ENCODE measurements around the gene ENPEP.
"Not testable (repeated sequence)": the region's sequence is repeated elsewhere in the genome, so short reads cannot be mapped to it uniquely, and the experiment has no call there.

ENPEP gene, protein sequence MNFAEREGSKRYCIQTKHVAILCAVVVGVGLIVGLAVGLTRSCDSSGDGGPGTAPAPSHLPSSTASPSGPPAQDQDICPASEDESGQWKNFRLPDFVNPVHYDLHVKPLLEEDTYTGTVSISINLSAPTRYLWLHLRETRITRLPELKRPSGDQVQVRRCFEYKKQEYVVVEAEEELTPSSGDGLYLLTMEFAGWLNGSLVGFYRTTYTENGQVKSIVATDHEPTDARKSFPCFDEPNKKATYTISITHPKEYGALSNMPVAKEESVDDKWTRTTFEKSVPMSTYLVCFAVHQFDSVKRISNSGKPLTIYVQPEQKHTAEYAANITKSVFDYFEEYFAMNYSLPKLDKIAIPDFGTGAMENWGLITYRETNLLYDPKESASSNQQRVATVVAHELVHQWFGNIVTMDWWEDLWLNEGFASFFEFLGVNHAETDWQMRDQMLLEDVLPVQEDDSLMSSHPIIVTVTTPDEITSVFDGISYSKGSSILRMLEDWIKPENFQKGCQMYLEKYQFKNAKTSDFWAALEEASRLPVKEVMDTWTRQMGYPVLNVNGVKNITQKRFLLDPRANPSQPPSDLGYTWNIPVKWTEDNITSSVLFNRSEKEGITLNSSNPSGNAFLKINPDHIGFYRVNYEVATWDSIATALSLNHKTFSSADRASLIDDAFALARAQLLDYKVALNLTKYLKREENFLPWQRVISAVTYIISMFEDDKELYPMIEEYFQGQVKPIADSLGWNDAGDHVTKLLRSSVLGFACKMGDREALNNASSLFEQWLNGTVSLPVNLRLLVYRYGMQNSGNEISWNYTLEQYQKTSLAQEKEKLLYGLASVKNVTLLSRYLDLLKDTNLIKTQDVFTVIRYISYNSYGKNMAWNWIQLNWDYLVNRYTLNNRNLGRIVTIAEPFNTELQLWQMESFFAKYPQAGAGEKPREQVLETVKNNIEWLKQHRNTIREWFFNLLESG

DNA sequence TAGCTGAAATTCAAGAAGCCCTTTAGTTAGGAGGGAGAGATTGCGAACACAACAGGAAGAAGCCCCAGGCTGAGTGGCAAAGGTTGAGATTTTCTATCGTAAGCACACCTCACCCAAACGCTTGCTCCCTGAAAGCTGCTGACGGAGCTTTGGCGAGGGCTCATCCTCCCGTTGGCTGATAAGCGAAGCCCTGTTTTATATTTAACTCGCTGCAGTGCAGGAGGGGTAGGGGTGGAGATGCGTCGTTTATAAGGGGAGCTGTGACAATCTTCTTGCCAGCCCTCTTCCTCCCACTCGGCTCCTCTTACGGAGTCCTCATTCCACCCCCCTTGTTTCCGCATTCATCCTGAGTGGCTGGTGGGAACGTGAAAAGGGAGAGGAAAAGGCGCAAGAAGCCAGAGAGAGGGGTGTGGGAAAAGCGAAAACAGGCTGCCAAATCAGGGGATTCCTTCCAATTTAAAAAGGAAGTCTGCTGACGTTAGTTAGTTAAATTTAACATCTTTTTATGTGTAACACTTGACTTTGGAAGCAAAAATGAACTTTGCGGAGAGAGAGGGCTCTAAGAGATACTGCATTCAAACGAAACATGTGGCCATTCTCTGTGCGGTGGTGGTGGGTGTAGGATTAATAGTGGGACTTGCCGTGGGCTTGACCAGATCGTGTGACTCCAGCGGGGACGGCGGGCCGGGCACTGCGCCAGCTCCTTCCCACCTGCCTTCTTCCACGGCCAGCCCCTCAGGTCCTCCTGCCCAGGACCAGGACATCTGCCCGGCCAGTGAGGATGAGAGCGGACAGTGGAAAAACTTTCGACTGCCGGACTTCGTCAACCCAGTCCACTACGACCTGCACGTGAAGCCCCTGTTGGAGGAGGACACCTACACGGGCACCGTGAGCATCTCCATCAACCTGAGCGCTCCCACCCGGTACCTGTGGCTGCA is at the start of gene ENPEP:
Gene ENPEP (plus strand): TSS at position 275 of the 938 bp plus-strand sequence. CDS start 260 bp downstream, at position 535.
- no peak for DNase-seq

DNA sequence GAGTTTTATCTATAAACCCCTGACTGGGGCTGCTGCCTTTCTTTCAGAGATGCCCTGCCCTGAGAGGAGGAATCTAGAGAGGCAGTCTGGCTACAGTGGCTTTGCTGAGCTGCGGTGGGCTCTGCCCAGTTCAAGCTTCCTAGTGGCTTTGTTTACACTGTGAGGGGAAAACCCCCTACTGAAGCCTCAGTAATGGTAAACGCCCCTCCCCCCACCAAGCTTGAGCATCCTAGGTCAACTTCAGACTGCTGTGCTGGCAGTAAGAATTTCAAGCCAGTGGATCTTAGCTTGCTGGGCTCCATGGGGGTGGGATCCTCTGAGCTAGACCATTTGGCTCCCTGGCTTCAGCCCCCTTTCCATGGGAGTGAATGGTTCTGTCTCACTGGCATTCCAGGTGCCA is 44.1 kb upstream of the ENPEP start:
- not testable (repeated sequence) for DNase-seq

DNA sequence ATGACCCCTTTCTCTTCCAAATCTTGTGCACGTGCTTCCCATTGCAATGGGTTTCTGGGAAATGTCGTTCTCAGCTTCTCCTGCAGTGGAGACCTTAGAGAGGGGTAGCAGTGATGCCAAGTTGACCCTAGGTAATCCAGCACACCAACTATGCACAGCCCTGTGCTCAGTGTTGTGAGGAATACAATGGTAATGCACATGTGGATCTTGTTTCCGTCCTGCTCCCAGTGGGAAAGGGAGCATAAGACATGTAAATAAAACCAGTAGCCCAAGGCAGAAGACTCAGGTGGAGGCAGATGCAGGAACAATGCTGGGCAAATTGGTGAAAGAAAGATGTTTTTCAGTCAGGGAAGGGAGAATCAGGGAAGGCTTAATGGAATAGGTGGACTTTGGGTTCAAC is 38.7 kb upstream of the ENPEP start:
- not testable (repeated sequence) for DNase-seq

DNA sequence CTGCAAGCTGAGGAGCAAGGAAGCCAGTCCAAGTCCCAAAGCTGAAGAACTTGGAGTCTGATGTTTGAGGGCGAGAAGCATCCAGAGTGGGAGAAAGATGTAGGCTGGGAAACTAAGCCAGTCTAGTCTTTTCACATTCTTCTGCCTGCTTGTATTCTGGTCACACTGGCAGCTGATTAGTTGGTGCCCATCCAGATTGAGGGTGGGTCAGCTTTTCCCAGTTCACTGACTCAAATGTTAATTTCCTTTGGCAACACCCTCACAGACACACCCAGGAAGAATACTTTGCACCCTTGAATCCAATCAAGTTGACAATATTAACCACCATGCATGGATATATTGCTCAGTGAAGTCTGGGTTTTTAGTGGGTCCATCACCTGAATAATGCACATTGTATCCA is 36.7 kb upstream of the ENPEP start:
- DNase-seq = not testable (repeated sequence)

DNA sequence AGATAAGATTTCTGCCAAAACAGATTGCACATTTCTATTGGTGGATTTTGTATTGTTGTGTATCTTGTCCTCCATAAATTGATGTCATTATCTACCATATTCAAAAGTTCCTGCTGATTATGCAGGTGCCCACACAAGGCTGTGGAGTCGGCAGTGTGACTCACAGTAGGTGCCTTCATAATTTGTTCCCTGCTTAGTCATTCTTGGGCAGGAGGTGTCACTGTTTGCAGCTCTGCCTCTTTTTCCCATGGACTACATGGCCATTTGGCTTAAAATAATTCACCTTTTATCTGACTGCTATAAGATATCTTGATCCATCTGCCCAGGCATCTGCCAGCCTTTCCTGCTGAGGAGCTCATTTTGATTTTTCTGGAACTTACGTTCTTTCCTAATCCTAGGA is 33.6 kb upstream of the ENPEP start:
- no peak for DNase-seq

DNA sequence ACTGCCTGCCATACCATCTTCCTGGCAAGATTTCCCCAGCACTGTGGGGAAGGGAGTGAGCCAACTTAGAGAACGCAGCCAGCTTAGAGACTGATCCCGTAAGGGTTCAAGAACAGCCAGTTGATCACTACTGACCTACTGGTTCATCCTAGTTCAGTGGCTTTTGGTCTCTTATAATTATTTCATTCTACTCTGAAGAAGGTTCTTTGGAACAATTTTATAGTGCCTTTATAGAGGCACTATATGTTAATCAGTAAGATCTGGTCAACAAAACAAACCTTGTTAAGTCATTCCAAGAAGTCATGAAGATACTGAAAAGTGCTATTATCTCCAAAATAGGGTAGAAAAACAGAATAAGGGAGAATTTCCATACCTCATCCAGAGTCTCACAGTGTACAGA is 33.2 kb upstream of the ENPEP start:
- no peak for DNase-seq

DNA sequence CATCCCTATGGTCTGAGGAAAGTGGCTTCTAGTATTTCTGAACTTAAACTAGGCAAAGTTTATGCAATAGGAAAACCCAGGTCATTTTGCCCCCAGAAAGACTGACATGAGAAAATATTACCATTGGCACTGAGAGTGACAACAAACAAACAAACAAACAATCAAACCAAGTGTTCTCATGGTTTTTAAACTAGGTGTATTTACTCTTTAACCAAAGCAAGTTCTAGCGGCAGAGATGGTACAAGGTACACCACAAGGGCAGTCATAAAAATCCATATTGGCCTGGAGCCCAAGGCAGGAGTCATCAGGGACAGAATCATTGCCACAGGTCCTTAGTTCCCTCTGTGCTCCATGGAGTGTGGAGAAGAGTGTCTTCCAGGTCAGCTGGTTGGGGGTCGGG is 26.0 kb upstream of the ENPEP start:
- no peak for DNase-seq

DNA sequence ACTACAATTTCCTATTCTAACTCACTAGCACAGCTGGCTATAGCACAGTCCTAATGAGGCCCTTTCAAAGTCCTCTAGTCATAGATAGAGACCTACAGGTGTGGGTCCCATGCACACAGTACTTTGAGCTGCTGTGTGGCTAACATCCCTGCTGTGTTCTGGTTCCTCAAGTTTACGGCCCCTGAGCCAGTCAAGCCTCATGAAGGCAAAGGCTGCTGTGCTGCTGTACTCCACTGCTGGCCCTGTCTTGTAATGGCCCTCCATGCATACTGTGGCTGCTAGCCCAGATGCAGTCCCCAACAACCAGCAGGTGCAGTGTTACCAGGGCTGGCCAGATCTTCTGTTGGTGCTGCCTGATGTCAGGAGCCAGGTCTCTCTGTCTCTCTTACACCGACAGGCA is 23.4 kb upstream of the ENPEP start:
- no peak for DNase-seq

DNA sequence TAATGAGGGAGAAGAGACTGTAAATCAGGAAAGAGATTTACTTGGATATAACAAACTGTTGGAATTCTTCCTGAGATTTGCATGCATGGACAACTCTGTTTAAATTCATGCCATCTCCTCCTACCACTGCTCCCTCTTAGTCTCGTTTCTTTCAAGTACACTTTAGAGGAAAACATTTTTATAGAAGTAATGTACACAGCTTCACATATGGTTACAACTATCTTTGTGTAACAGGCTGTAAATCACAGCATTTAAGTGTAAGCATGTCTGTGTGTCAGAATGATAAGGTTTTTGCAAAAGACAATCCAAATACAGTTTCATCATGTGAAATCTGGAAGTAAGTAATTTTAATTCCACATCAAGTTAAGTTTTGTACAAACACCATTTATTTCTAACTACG is 21.5 kb upstream of the ENPEP start:
- DNase-seq = no peak

DNA sequence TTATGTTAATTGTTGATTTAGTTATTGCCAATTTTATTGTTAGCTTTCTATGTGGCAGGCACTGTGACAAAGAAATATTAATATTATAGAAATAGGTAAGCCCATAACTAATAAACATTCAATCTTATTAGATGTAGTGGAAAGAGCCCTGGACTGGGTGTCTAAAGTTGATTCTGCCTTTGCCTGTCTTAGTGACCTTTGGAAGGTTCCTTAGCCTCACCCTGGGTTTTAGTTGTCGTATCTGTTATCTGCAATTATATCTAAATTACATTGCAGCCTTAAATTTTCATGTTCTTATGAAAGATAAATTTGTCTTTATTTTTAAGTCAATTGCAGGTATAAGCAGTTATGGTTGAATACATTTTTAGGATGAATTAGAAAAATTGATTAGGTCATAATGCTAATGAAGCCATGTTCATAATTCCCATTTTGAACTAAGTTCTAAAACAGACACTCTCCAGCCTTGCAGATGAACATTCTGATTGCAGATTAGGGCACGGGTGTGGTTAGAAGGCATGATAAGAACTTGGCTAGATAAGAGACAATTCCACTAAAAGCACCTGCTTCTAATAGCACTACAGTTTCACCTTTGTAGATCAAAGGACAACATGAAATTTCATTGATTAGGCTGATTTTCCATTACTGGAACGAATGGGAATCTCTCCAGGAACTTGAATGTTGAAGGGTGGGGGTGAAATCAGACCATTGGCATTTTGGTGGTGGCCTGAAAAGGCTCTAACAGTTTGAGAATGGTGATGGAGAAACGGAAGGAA is 17.3 kb upstream of the ENPEP start:
- no peak for DNase-seq

DNA sequence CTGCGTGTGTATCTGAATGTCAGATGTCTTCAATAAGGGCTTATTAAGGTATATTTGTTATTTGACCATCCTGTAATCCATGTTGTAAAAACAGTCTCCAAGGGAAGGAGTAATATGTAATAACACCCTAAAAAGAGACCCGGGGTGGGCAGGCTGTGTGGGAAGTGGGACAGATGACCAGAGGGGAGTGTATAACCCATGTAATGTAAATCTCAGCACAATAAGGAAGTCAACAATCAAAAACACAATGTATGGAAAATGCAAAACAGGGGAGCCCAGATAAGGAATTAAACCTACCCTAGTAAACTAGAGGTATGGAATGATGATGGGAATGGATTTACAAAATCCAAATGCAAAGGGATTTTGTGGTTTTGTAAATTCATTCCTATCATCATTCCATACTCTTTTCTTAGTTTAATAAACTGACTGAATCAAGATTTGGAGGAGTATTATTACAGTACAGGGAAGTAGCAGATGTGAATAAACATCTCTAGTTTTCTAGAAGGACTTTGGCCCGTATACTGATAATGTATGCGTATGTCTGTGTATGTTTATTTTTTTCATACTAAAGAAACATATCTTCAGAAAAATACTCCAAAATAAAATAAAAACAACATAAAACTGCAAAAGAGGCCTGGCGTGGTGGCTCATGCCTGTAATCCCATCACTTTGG is 15.7 kb upstream of the ENPEP start:
- no peak for DNase-seq

DNA sequence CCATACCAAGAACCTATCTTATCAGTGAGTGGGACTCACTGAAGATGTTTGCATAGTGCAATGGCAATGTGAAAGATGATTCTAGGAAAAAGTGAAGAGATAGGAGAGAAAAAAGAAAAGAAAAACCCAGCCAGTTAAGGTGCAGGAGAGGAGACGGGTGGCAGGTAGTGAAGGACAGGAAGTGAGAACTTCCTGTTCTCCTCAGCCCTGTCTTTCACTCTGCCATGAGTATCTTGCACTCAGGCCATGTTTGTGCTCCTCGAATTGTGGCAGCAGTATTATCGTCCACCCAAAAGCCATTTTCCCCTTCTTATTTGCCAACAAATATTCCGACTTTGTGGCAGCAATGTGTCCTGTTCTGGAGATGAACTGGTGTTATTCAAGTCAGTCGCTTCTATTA is 8.6 kb upstream of the ENPEP start:
- no peak for DNase-seq

DNA sequence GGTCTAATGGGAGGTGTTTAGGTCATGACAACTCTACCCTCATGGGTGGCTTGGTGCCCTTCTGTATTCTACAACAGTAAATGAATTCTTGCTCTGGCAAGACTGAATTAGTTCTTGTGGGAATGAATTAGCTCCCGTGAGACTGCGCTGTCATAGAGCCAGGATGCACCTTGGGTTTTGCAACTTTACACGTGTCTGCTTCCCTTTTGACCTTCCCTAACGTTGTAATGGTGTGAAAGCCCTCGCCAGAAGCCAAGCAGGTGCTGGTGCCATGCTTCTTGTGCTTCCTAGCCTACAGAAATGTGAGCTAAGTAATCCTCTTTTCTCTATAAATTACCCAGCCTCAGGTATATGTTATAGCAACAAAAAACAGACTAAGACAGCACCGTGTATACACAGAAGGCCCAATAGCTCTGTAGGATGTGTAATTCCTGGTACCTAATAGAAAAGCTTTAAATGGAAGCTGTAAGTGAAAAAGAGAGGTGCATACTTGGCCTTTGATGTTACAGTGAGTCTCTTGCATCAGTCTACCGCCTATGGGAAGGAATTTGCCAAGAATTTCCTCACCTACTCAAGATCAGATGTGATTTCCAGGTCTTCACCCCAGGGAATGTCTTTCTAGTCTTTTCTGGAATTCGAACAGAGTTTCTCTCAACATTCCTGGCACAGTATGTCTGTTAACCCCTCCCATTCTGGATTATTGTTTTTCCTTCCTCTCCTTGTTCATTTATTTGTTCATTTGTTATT is 3.2 kb upstream of the ENPEP start:
- no peak for DNase-seq

DNA sequence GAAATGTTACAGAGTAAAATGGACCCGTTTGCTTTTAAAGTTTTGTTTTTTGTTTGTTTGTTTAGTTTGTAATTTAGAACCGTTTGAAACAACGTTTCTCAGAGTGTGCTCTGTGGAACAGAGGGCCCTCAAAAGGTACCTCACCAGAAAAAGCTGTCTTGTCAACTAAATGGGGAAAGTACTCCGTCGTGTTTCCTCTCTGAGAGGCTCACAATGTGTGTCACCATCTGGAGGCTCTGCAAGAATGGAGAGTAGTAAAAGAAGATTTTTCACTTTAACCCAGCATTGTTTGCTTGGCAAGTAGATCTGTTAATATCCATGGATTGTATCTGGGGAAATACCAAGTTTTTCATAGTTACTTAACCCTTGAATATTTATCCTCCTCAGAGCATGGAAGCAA is 1.5 kb upstream of the ENPEP start:
- no peak for DNase-seq

DNA sequence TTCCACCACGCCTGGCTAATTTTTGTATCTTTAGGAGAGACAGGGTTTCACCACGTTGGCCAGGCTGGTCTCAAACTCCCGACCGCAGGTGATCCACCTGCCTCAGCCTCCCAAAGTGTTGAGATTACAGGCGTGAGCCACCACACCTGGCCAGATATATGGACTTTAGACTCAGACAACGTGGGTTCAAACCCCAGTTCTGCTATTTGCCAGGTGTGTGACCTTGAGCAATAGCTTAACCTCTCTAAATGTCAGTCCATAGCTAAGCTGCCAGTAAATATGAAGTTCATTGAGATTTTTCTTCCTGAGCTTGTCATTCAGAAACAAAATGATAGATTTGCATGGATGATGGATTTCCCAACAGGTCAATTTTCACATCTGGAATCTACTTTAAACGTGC is 875 bp upstream of the ENPEP start:
- not testable (repeated sequence) for DNase-seq

DNA sequence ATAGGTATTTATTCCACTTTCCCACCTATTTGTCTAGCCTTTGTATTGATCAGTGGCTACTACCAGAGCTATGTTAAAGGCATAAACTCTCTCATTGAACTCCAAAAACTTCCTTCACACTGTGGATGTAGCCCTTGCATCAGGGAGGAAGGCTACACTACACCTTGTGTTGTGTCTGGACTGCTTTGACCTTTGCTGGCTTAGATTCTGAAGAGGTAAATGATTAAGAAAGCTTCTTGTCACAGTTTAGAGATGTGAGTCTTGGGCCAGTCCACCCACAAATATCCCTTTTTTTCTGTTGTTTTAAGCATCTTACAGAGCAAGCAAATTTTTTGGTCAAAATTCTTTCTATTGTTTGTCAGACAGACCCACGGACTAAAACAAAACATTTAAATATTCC is 1.9 kb downstream of the ENPEP start:
- no peak for DNase-seq

DNA sequence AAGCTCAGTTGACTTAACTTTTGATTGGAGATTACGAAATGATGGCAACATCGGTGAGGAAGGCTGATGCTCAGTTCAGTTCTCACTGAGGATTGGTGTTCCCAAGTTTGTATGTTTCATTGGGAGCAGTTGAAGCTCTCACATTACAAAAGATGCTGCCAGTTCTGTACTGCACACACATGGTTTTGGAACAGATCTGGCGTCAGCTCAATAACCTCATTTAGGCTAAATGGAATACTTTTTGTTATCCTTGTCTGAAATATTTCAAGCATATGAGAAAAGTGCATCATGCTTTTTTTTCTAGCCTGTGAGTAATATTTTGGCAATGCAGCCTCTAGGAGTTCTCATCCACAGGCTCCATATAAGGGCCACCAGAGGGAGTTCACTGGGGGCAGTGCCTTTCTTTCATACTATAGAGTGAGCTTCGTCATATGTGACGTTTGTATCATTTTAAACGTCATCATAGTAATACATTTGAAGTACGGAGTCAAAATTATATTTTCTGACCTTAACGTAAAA is 4.1 kb downstream of the ENPEP start:
- DNase-seq = no peak

DNA sequence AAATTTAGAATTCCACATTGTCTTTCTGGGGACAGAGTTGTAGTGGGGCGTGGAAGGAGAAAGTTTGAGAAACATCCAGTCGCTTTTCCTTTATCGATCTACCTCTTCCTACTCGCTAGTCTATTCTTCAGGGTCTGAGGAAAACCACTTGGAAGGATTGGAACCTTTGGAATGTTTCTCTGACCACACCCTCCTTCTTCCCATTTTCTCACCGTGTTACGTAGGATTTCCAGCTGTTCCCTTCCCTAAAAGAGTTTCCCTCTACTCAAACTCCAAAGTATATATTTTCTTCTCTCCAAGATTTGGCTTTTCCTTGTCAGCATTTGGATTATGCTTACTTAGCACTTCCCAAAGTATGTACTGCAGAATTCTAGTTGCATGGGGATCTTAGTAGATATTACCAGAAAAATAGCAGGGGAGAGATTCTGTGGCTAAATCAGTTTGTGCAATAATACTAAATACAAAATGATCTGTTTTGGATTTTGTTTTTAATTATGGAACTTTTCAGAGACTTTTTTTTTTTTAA is 4.9 kb downstream of the ENPEP start:
- no peak for DNase-seq

DNA sequence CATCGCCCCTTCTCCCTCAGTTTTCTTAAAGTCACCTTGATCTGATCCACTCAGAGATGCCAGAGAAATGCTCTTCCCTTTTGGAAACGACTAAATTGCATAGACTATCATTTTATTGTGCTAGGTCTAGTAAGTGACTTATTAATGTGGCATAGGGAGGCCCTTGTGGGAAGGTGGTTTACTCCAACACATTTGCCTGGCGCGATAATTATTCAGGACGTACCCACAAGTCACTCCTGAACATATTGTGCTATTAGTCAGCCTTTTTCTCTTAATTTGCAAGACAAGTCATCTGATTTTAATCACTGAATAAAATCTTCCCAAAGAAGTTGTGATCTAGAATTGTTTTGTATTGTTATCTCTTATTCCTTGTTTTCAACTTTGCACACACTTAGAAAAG is 7.6 kb downstream of the ENPEP start:
- DNase-seq = no peak

DNA sequence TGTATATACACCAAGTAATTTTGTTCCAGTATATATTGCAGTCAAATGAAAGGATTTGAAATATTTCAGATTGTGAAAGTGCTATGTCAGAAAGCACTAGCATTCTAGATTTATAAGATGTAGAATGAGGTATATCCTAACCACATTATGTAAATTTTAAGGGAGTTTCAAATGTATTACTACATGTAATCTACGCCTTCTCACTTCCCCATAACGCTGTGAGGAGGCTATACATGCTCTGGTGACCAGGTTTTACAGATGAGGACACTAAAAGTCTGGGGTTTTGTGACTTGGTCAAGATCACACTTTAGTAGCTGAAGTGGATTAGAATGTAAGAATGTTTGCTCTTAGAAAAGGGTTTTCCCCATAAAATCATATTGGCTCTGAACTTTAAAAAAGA is 8.1 kb downstream of the ENPEP start:
- no peak for DNase-seq

Measured in GOT3 (cell line).